ENCODE results near the gene CYP1A2.
A peak's percentile ranks its signal among the peaks of the same experiment; 100 is the strongest.

CYP1A2 gene

DNA sequence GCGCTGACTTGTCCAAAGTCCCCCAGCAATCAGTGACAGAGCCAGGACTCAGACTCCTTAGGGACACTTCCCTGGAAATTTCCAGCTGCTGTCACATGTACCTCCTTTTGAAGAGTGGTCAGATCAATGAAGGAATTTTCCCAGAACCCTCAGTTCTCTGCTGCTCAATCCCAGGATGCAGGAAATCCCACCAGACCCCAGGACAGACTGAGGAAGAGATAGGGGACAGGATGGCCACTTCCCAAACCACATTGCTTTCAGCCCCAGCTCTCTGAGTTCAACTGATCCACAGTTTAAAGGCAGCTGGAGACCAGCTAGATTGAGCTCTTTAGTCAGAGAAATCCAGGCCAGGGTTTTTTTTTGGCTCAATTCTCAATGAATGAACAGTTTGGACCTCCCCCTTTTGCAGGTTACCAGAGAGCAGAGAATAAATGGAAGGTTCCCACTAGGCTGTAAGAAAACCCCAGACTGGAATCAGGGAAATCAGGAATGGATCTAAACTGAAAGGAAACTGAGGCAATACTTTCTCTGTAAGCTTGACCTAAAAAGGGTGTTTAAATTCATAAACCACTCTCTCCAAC, 24.8 kb upstream of the CYP1A2 start:
- TF ChIP-seq, protein P1, sequence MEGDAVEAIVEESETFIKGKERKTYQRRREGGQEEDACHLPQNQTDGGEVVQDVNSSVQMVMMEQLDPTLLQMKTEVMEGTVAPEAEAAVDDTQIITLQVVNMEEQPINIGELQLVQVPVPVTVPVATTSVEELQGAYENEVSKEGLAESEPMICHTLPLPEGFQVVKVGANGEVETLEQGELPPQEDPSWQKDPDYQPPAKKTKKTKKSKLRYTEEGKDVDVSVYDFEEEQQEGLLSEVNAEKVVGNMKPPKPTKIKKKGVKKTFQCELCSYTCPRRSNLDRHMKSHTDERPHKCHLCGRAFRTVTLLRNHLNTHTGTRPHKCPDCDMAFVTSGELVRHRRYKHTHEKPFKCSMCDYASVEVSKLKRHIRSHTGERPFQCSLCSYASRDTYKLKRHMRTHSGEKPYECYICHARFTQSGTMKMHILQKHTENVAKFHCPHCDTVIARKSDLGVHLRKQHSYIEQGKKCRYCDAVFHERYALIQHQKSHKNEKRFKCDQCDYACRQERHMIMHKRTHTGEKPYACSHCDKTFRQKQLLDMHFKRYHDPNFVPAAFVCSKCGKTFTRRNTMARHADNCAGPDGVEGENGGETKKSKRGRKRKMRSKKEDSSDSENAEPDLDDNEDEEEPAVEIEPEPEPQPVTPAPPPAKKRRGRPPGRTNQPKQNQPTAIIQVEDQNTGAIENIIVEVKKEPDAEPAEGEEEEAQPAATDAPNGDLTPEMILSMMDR (conservative IDR thresholded peaks at IDR 0.05; ENCODE audit: low read depth, low read length) = no peak
- Histone ChIP-seq H3K9ac (no peak overlapping the region), H3K4me3 (IDR thresholded peaks at IDR 0.05; ENCODE audit: insufficient read depth, low read depth, low read length) (no peak overlapping the region), H4K20me1 (ENCODE audit: insufficient read depth) (no peaks in the 10 kb centered on the region), H3K4me1 (ENCODE audit: low read depth, poor library complexity, severe bottlenecking) (peaks cover 13% of the 10 kb centered on the region), H3K79me2 (ENCODE audit: insufficient read depth, low read depth) (no peaks in the 10 kb centered on the region), H2AFZ (ENCODE audit: low read depth) (no peak overlapping the region), H3K36me3 (ENCODE audit: insufficient read depth) (no peaks in the 10 kb centered on the region), H3K4me2 (no peak overlapping the region), H3K27ac (no peak overlapping the region), H3K27me3 (ENCODE audit: insufficient read depth, low read depth) (no peaks in the 10 kb centered on the region)

DNA sequence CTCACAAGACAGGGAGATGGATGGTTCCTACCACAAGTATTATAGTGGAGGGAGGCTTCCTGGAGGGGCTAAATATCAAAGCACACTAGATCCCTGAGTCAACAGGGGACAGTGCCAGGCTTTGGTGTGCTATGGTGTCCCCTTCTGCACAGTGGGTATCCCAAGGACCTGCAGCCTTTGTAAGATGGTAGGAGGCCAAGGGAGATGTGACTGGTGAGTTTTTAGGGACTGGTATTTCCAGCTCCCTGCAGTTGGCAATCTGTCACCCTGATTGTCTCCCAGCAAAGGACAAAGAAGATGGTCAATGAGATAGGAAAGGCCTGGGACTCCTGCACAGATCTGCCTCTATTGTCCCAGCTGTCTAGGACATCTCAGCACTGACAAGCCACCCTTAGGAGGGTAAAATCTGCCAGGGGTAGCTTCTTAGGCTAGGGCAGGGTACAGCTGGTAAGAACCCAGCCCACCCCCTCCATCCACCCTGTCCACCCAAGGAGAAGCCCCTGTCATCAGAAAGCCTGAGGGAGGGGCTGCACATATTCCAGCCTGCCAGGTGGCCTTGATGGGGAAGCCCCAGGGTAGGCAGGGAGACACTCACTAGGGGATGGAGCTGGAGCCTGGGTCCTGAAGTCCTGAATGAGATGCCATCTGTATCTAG, 23.9 kb upstream of the CYP1A2 start:
- H3K27me3 ChIP-seq (ENCODE audit: insufficient read depth, low read depth) = no peaks in the 10 kb centered on the region
- H3K4me1 ChIP-seq (ENCODE audit: low read depth, poor library complexity, severe bottlenecking) = peaks cover 13% of the 10 kb centered on the region
- H3K4me2 ChIP-seq = 0 out of 2 replicates have a peak overlapping the region, but pooled peaks have one; percentile 17
- no peaks in the 10 kb centered on the region for H3K79me2 ChIP-seq (ENCODE audit: insufficient read depth, low read depth)
- no peak overlapping the region for H3K27ac ChIP-seq
- H3K4me3 ChIP-seq (IDR thresholded peaks at IDR 0.05; ENCODE audit: insufficient read depth, low read depth, low read length) = no peak overlapping the region
- TF ChIP-seq, protein P1 (conservative IDR thresholded peaks at IDR 0.05; ENCODE audit: low read depth, low read length) = no peak
- H2AFZ ChIP-seq (ENCODE audit: low read depth) = no peak overlapping the region; the same call in 1 of the 2 replicates
- no peaks in the 10 kb centered on the region for H4K20me1 ChIP-seq (ENCODE audit: insufficient read depth)
- no peak overlapping the region for H3K9ac ChIP-seq
- no peaks in the 10 kb centered on the region for H3K36me3 ChIP-seq (ENCODE audit: insufficient read depth)

DNA sequence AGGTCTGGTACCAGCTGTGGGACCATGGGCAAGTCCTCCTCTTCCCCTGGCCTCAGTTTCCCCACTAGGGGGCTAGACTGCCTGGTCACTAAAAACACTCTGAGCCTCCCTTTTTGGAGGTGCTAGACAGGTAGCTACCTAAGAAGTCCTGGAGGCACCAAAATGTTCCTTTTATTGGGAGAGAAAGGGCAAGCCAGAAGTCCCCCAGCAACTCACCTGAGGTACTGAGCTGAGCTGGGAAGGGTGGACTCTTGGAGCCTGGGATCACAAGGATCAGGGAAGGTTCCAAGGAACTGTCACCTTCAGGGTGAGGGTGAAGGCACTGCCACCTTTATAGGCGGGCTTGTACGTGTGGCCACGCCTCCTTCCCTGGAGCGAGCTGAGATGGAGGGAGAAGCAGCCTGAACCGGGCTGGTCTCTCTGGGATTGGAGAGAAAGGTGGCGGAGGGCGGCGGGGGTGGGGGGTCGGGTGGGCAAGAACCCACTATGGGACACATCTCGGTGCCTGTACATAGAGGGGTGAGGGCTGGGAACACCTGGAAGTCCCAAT, 23.3 kb upstream of the CYP1A2 start, which contains the start of gene CYP1A1:
CYP1A1 (minus strand) TSS at position 304 of the 550 bp plus-strand sequence. CDS start 2,431 bp downstream, outside the sequence.
- H3K79me2 ChIP-seq (ENCODE audit: insufficient read depth, low read depth) = no peaks in the 10 kb centered on the region
- H3K4me1 ChIP-seq (ENCODE audit: low read depth, poor library complexity, severe bottlenecking) = peaks cover 13% of the 10 kb centered on the region
- peak within 1 kb of the TSS; percentile 23; the same call in 1 of the 2 replicates for H3K27ac ChIP-seq
- H4K20me1 ChIP-seq (ENCODE audit: insufficient read depth) = no peaks in the 10 kb centered on the region
- H3K4me2 ChIP-seq = peak within 1 kb of the TSS; percentile 53
- H3K27me3 ChIP-seq (ENCODE audit: insufficient read depth, low read depth) = no peaks in the 10 kb centered on the region
- TF ChIP-seq, protein P1 (conservative IDR thresholded peaks at IDR 0.05; ENCODE audit: low read depth, low read length) = no peak
- no peak within 1 kb of the TSS for H3K4me3 ChIP-seq (IDR thresholded peaks at IDR 0.05; ENCODE audit: insufficient read depth, low read depth, low read length)
- peak within 1 kb of the TSS; percentile 54; the same call in 1 of the 2 replicates for H3K9ac ChIP-seq
- H3K36me3 ChIP-seq (ENCODE audit: insufficient read depth) = no peaks in the 10 kb centered on the region
- peak within 1 kb of the TSS; percentile 87 for H2AFZ ChIP-seq (ENCODE audit: low read depth)

DNA sequence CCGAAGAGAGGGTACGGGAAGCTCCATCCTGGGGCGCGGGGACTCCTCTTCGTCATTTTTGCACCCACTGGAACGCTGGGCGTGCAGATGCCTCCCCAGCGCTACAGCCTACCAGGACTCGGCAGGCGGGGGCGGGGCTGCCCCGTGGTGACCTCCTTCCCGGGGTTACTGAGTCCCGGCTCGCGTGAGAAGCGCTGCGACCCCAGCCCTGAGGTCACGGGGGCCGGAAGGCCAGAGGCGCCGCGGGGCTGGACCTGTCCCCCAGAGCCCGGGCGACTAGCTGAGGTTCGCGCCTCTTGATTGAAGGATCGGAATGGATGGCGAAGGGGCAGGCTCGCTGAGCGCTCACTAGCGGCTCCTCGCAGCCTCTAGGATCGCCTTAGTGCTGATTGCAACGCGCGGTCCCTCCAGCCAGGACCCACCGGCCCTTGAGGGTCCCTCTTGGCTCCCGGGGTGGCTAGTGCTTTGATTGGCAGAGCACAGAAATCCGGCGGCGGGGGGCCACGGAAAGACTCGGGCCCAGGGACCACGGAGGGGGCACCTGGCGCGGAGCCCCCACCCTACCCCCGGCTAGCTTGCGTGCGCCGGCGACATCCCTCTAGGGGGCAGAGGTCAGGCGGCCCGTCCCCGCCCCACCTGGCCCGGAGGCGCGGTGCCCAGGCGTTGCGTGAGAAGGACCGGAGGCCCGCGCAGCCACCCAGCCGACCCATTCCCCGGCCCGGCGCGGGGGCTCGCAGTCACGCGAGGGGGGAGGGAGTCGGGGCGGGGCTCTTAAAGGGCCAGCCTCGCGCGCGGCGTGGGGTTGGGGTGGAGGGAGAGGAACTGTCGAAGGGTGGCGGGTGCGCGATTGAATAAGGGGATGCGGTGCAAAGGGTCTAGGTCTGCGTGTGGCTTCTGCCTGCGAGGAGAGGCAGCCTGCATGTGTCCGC, 22.5 kb upstream of the CYP1A2 start:
- Histone ChIP-seq H2AFZ (ENCODE audit: low read depth) (peak overlapping the region; percentile 87), H3K4me2 (peak overlapping the region; percentile 53), H3K79me2 (ENCODE audit: insufficient read depth, low read depth) (no peaks in the 10 kb centered on the region), H3K27me3 (ENCODE audit: insufficient read depth, low read depth) (no peaks in the 10 kb centered on the region), H3K4me1 (ENCODE audit: low read depth, poor library complexity, severe bottlenecking) (peaks cover 13% of the 10 kb centered on the region), H4K20me1 (ENCODE audit: insufficient read depth) (no peaks in the 10 kb centered on the region), H3K27ac (peak overlapping the region; percentile 23; the same call in 1 of the 2 replicates), H3K4me3 (IDR thresholded peaks at IDR 0.05; ENCODE audit: insufficient read depth, low read depth, low read length) (no peak overlapping the region), H3K9ac (peak overlapping the region; percentile 54; the same call in 1 of the 2 replicates), H3K36me3 (ENCODE audit: insufficient read depth) (no peaks in the 10 kb centered on the region)
- TF ChIP-seq, protein P1 (conservative IDR thresholded peaks at IDR 0.05; ENCODE audit: low read depth, low read length) = 0 out of 2 replicates have a peak, but pooled peaks have one; percentile 19
